Measurements from ENCODE around the gene LTBP1.
"Not testable (repeated sequence)": the region's sequence is repeated elsewhere in the genome, so short reads cannot be mapped to it uniquely, and the experiment has no call there.

LTBP1 gene

DNA sequence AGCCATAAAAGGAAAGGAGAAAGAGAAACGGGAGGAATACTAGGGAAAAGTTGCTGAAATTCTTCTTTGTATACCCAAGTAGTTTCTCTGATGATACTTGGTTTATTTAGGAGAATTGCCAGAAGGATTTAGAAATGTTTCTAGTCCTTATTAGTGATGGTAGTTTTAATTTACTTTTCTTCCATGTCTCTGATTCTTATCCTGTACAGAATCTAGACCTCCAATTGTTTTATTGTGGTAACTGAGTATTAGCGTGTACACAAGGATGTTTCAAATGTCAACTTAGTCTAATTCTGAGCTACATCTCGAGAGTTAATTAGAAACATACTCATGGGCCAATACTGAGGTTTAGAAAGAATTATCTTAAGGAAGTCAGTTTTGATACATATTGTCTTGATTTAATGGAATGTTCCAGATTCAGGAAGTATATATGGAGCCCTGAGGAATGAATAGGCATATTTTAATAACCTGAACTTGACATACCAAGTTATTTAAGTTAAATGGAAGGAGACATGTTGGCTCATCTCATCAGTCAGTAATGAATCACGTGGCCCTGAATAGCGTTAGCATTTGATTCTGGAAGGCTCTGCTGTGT, 219.6 kb downstream of the LTBP1 start:
- Histone ChIP-seq H3K79me2 (ENCODE audit: insufficient read depth, low read depth) (no peaks in the 10 kb centered on the region), H4K20me1 (ENCODE audit: insufficient read depth) (no peaks in the 10 kb centered on the region), H3K36me3 (ENCODE audit: insufficient read depth) (no peaks in the 10 kb centered on the region), H3K4me3 (IDR thresholded peaks at IDR 0.05; ENCODE audit: insufficient read depth, low read depth, low read length) (no peak overlapping the region), H3K9ac (no peak overlapping the region), H3K27me3 (ENCODE audit: insufficient read depth, low read depth) (no peaks in the 10 kb centered on the region), H3K4me2 (no peak overlapping the region), H3K27ac (no peak overlapping the region), H3K4me1 (ENCODE audit: low read depth, poor library complexity, severe bottlenecking) (no peaks in the 10 kb centered on the region), H2AFZ (ENCODE audit: low read depth) (no peak overlapping the region)
- TF ChIP-seq, protein P1, sequence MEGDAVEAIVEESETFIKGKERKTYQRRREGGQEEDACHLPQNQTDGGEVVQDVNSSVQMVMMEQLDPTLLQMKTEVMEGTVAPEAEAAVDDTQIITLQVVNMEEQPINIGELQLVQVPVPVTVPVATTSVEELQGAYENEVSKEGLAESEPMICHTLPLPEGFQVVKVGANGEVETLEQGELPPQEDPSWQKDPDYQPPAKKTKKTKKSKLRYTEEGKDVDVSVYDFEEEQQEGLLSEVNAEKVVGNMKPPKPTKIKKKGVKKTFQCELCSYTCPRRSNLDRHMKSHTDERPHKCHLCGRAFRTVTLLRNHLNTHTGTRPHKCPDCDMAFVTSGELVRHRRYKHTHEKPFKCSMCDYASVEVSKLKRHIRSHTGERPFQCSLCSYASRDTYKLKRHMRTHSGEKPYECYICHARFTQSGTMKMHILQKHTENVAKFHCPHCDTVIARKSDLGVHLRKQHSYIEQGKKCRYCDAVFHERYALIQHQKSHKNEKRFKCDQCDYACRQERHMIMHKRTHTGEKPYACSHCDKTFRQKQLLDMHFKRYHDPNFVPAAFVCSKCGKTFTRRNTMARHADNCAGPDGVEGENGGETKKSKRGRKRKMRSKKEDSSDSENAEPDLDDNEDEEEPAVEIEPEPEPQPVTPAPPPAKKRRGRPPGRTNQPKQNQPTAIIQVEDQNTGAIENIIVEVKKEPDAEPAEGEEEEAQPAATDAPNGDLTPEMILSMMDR (conservative IDR thresholded peaks at IDR 0.05; ENCODE audit: low read depth, low read length): no peak

DNA sequence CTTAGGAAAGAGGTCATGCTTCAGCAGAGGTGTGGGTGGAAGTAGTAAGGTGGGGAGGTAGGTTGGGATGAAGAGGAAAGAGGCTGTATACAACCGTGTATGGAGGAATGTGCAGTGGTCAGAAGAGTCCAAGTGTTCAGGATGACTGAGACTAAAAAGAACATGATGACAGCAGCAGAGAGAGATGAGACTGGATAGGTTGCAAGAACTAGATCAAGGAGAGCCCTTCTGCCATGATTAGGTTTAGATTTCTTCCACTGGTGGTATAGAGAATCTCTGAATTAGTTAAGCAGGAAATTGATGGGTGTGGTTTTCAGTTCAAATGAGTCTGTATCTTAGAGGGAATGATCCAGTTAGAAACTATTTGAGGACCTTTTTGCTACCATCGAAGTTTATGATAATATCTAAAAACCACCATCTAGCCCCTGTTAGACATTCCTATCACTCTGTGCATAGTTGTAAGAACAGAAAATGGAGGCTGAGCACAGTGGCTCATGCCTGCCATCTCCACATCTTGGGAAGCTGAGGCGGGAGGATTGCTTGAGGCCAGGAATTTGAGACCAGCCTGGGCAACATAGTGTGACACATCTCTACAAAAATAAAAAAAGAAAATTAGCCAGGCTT, 221.0 kb downstream of the LTBP1 start:
- Histone ChIP-seq H3K4me2 (no peak overlapping the region), H3K4me3 (IDR thresholded peaks at IDR 0.05; ENCODE audit: insufficient read depth, low read depth, low read length) (no peak overlapping the region), H3K36me3 (ENCODE audit: insufficient read depth) (no peaks in the 10 kb centered on the region), H3K27ac (no peak overlapping the region), H2AFZ (ENCODE audit: low read depth) (no peak overlapping the region), H3K4me1 (ENCODE audit: low read depth, poor library complexity, severe bottlenecking) (no peaks in the 10 kb centered on the region), H4K20me1 (ENCODE audit: insufficient read depth) (no peaks in the 10 kb centered on the region), H3K27me3 (ENCODE audit: insufficient read depth, low read depth) (no peaks in the 10 kb centered on the region), H3K79me2 (ENCODE audit: insufficient read depth, low read depth) (no peaks in the 10 kb centered on the region), H3K9ac (no peak overlapping the region)
- TF ChIP-seq, protein P1 (conservative IDR thresholded peaks at IDR 0.05; ENCODE audit: low read depth, low read length): no peak

DNA sequence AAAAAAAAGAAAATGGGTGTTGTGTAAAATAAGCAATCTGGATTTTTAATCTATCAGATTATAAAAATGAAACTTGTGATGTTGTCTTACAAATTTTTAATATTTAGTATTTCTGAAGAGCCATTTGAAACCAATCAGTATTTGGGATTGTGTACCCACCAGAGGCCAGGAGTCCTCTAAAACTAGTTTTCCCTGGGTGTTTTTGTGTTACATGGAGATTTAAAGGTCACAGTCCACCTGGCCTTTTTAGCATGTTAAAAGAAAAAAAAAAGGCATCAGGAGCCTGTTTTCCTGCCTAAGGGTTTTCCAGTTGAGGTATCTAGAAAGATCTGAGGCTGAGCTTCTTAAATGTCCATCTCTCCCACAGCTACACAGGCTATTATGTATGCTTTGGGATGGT, 221.7 kb downstream of the LTBP1 start:
- Histone ChIP-seq H3K4me2 (no peak overlapping the region), H3K9ac (no peak overlapping the region), H3K79me2 (ENCODE audit: insufficient read depth, low read depth) (no peaks in the 10 kb centered on the region), H3K27me3 (ENCODE audit: insufficient read depth, low read depth) (no peaks in the 10 kb centered on the region), H3K4me1 (ENCODE audit: low read depth, poor library complexity, severe bottlenecking) (no peaks in the 10 kb centered on the region), H4K20me1 (ENCODE audit: insufficient read depth) (no peaks in the 10 kb centered on the region), H3K36me3 (ENCODE audit: insufficient read depth) (no peaks in the 10 kb centered on the region), H3K27ac (no peak overlapping the region), H3K4me3 (IDR thresholded peaks at IDR 0.05; ENCODE audit: insufficient read depth, low read depth, low read length) (no peak overlapping the region), H2AFZ (ENCODE audit: low read depth) (no peak overlapping the region)
- TF ChIP-seq, protein P1 (conservative IDR thresholded peaks at IDR 0.05; ENCODE audit: low read depth, low read length): no peak

DNA sequence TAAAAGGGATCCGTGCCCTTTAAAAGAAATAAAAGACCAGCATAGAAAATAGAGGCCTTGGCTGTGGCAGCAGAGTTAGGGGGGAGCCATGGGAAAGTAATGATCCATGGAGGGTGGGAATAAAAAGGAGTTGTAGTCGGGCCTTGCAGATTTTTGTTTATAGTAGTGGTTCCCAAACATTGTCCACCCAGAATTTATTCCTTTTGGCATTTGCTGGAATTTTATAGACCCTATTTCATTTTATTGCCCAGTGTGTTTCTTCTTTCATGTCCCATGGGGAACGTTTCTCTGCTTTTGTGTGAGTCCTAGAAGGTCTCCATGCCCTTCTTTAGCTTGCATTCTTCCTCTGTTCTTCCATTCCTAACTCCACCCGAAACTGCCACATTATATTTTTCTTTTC, 222.2 kb downstream of the LTBP1 start:
- Histone ChIP-seq H3K27me3 (ENCODE audit: insufficient read depth, low read depth) (no peaks in the 10 kb centered on the region), H3K79me2 (ENCODE audit: insufficient read depth, low read depth) (no peaks in the 10 kb centered on the region), H3K4me1 (ENCODE audit: low read depth, poor library complexity, severe bottlenecking) (no peaks in the 10 kb centered on the region), H4K20me1 (ENCODE audit: insufficient read depth) (no peaks in the 10 kb centered on the region), H3K9ac (no peak overlapping the region), H3K4me2 (no peak overlapping the region), H3K4me3 (IDR thresholded peaks at IDR 0.05; ENCODE audit: insufficient read depth, low read depth, low read length) (no peak overlapping the region), H2AFZ (ENCODE audit: low read depth) (no peak overlapping the region), H3K27ac (no peak overlapping the region), H3K36me3 (ENCODE audit: insufficient read depth) (no peaks in the 10 kb centered on the region)
- TF ChIP-seq, protein P1 (conservative IDR thresholded peaks at IDR 0.05; ENCODE audit: low read depth, low read length): no peak

DNA sequence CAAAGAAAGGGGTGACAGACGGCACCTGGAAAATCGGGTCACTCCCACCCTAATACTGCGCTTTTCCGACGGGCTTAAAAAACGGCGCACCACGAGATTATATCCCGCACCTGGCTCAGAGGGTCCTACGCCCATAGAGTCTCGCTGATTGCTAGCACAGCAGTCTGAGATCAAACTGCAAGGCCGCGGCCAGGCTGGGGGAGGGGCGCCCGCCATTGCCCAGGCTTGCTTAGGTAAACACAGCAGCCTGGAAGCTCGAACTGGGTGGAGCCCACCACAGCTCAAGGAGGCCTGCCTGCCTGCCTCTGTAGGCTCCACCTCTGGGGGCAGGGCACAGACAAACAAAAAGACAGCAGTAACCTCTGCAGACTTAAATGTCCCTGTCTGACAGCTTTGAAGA, 223.5 kb downstream of the LTBP1 start:
- not testable (repeated sequence) for H3K79me2 ChIP-seq (ENCODE audit: insufficient read depth, low read depth); H3K9ac ChIP-seq; H3K4me3 ChIP-seq (IDR thresholded peaks at IDR 0.05; ENCODE audit: insufficient read depth, low read depth, low read length); H3K27ac ChIP-seq; H2AFZ ChIP-seq (ENCODE audit: low read depth); H3K27me3 ChIP-seq (ENCODE audit: insufficient read depth, low read depth); H3K36me3 ChIP-seq (ENCODE audit: insufficient read depth); H4K20me1 ChIP-seq (ENCODE audit: insufficient read depth); H3K4me2 ChIP-seq; H3K4me1 ChIP-seq (ENCODE audit: low read depth, poor library complexity, severe bottlenecking)

Data from KMS-11 (cell line).